ENCODE data around the gene SMCHD1. TPM values are rescaled to one million over a fixed set of nuclear protein-coding genes. Genes with fewer than 3 reads are reported as not detected.
A peak's percentile ranks its signal among the peaks of the same experiment; 100 is the strongest.

The SMCHD1 gene
- 100 to 1,000 TPM; 195 to 215 TPM for total RNA-seq

DNA sequence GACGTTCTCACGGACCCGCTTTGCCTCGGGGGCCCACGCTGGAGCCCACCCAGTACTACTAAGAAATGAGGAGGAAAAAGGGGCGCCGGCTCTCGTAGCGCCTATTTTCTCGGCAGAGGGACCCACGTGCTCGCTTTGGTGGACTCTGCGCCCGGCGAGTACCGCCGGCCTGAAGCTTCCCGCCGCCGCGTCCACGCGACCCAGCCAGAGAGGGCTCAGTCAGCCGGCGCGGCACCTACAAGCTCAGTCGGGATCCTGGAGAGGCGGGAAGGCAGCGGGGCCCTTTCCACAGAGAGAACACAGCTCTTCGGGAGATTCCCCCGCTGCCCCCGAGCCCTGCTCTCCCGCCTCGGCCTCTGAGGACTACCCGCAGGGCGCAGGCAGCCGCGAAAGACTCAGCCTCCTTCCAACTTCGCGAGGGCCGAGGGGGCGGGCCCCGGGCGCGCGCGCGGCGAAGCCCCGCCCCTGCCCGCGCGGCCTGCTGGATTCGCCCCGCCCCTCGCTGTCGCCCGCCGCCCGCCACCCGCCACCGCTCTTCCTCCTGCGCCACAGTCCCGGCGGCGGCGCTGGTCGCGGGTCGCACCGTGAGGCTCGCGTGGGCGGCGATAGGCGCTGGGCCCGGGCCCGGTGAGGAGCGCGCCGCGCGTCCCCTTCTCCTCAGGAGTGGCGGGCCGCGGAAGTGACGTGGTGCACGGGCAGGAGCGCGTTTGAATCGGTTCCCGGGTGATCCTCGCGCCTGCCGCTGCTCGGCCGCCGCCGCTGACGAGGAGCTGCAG is at the start of gene SMCHD1:
Gene SMCHD1 (plus strand): TSS at position 549 of the 776 bp plus-strand sequence. CDS start 350 bp downstream, outside the sequence.
- Mint-ChIP-seq H3K4me3 (peak within 1 kb of the TSS; percentile 85), H3K36me3 (ENCODE audit: low read depth) (peaks cover 37% of the 10 kb centered on the region), H3K27me3 (no peaks in the 10 kb centered on the region), H3K27ac (peak within 1 kb of the TSS; percentile 97), H3K4me1 (peaks cover 47% of the 10 kb centered on the region), H3K9me3 (no peaks in the 10 kb centered on the region)
- peak; percentile 87 for DNase-seq
- ChIA-PET CTCF (interaction anchor here (0.6 to 1.7 kb wide), 5 partner anchors 16 to 97 kb away, joined by 3 to 5 read pairs (median 3); no protein-coding TSS in a partner anchor), POLR2A (interaction anchor here (0.8 to 1.1 kb wide), 3 partner anchors 9 to 83 kb away, joined by 3 to 5 read pairs (median 4); no protein-coding TSS in a partner anchor)

DNA sequence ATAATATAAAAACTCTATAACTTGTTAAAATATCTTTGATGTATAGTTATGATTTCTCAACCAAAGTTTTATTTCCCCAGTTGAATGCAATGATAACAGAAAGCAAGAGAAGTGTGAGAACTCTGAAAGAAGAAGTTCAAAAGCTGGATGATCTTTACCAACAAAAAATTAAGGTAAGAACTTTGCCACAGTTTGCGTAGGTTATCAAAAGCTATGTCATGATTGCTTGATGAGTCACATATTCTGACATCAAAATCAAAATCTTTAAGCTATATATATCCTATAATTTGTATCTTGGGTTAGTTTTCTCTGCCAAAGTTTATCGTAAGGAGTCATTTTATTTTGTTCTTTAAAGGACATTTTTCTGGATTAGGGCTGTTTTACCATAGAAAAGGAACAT is 49.2 kb upstream of the SMCHD1 start:
- Mint-ChIP-seq H3K4me1 (peaks cover 55% of the 10 kb centered on the region), H3K9me3 (no peaks in the 10 kb centered on the region), H3K4me3 (peak overlapping the region; percentile 61), H3K27ac (peak overlapping the region; percentile 89), H3K36me3 (ENCODE audit: low read depth) (peaks cover 75% of the 10 kb centered on the region), H3K27me3 (no peaks in the 10 kb centered on the region)
- DNase-seq = no peak
- POLR2A ChIA-PET = no interaction called here
- CTCF ChIA-PET = interaction anchor here (0.9 to 1.8 kb wide), 5 partner anchors 20 to 147 kb away, joined by 3 to 5 read pairs (median 4); no protein-coding TSS in a partner anchor

DNA sequence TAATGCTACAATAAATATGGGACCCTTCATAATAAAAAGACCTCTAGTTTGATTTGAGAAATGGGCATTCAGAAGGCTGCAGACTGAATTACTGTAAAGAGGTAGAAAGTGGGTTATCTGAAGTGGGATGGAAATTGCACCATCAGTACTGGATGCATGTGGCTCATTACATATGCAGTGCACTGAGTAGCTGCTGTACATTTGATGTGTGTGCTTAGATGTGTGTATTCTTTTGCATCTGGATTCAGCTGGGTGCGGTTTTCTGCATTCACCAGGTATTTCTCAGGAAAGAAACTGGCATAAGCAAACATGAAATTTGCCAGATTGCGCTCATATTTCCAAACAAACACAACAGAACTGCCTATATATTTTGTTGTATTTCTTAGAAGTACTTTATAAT is 45.9 kb upstream of the SMCHD1 start:
- POLR2A ChIA-PET = no interaction called here
- Mint-ChIP-seq H3K4me1 (peaks cover 37% of the 10 kb centered on the region), H3K27ac (peak overlapping the region; percentile 17), H3K9me3 (no peaks in the 10 kb centered on the region), H3K27me3 (no peaks in the 10 kb centered on the region), H3K4me3 (no peak overlapping the region), H3K36me3 (ENCODE audit: low read depth) (peaks cover 74% of the 10 kb centered on the region)
- no peak for DNase-seq
- CTCF ChIA-PET = interaction anchor here (0.8 kb wide), 1 partner anchor 16 kb away, joined by 3 read pairs; no protein-coding TSS in a partner anchor

DNA sequence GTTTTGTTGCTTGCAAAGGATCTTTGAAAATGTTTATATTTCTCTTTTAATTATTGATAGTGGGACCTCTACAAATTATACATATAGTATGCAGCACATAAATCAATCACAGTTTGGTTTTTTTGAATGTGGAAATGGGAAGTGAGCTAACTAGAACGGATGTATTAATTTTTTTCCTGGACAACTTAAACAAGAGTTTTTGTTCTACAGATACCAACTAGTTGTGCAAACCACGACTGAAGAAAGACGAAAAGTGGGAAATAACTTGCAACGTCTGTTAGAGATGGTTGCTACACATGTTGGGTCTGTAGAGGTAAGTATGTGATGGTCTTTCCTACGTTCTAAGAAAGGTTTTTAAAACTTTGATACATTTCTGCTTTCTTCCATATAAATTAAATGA is 45.0 kb upstream of the SMCHD1 start:
- no peaks in the 10 kb centered on the region for H3K9me3 Mint-ChIP-seq
- peaks cover 27% of the 10 kb centered on the region for H3K4me1 Mint-ChIP-seq
- no peaks in the 10 kb centered on the region for H3K27me3 Mint-ChIP-seq
- POLR2A ChIA-PET = no interaction called here
- no peak for DNase-seq
- H3K27ac Mint-ChIP-seq = no peak overlapping the region
- H3K36me3 Mint-ChIP-seq (ENCODE audit: low read depth) = peaks cover 75% of the 10 kb centered on the region
- CTCF ChIA-PET = no interaction called here
- no peak overlapping the region for H3K4me3 Mint-ChIP-seq

DNA sequence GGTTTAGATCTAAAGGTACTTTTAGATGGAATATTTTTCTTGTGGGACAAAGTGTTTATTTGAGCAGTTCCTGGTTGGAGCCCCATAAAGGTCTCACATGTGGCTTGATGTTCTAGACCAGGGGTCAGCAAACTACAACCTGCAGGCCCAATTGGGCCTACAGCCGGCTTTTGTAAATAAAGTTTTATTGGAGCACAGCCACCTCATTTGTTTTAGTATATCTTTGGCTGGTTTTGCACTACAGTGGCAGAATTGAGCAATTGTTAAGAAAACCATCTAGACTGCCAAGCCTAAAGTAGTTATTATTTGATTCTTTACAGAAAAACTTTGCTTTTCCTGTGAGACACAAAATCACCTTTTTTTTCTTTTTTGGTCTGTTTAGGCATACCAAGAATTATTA is 42.5 kb upstream of the SMCHD1 start:
- ChIA-PET POLR2A (no interaction called here), CTCF (interaction anchor here (0.9 to 1.0 kb wide), 2 partner anchors 10 to 12 kb away, joined by 3 read pairs; no protein-coding TSS in a partner anchor)
- peaks cover 77% of the 10 kb centered on the region for H3K36me3 Mint-ChIP-seq (ENCODE audit: low read depth)

DNA sequence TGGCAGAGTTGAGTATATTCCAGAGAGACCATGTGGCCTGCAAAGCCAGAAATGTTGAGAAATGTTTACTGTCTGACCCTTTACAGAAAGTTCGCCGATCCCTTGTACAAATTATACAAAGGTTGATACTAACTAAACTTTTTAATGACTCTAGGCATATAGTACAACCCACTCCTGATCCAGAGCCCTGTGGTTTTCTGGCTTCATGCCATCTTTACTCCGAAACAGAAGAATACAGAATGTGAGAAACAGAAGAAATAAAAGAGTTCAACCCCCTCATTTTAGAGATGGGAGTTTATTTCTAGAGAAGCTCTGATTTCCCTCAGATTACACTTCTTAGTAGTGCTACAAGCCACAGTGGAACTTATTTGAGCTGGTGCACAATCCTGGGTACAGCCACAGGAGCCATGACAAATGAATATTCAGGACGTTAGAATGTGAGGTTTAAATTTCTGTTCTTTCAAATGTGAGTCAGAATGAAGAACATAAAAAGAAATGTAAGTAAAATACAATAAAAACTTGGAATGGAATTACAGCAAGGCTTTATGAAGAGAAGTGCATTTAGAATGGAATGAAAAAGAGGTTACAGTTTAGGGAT is 38.0 kb upstream of the SMCHD1 start:
- Mint-ChIP-seq H3K9me3 (no peaks in the 10 kb centered on the region), H3K4me3 (no peak overlapping the region), H3K4me1 (peaks cover 1% of the 10 kb centered on the region), H3K27ac (peak overlapping the region; percentile 25), H3K27me3 (no peaks in the 10 kb centered on the region), H3K36me3 (ENCODE audit: low read depth) (peaks cover 45% of the 10 kb centered on the region)
- ChIA-PET POLR2A (no interaction called here), CTCF (interaction anchor here (1.1 kb wide), 1 partner anchor 10 kb away, joined by 3 read pairs; no protein-coding TSS in a partner anchor)
- no peak for DNase-seq

More for the DNA sequence above, 42.5 kb upstream of the SMCHD1 start:
- H3K9me3 Mint-ChIP-seq = no peaks in the 10 kb centered on the region
- no peak overlapping the region for H3K4me3 Mint-ChIP-seq
- no peak overlapping the region for H3K27ac Mint-ChIP-seq
- H3K4me1 Mint-ChIP-seq = peaks cover 13% of the 10 kb centered on the region
- no peak for DNase-seq
- H3K27me3 Mint-ChIP-seq = no peaks in the 10 kb centered on the region

DNA sequence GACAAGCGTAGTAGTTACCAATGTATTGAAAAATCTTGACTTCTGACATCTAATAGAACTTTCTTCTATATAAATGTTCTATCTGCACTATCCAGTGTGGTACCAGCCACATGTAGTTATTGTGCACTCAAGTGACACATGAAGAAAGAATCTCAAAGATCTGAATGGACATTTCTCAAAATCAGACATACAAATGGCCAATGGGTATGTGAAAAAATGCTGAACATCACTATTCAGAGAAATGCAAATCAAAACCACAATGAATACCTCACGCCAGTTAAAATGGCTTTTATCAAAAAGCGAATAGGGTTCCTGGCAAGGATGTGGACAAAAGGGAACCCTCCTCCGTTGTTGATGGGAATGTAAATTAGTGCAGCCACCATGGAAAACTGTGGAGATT is 37.5 kb upstream of the SMCHD1 start:
- H3K9me3 Mint-ChIP-seq = no peaks in the 10 kb centered on the region
- H3K27me3 Mint-ChIP-seq = no peaks in the 10 kb centered on the region
- ChIA-PET CTCF (interaction anchor here (1.1 kb wide), 1 partner anchor 11 kb away, joined by 3 read pairs; no protein-coding TSS in a partner anchor), POLR2A (no interaction called here)
- no peaks in the 10 kb centered on the region for H3K4me1 Mint-ChIP-seq
- H3K36me3 Mint-ChIP-seq (ENCODE audit: low read depth) = peaks cover 40% of the 10 kb centered on the region
- H3K4me3 Mint-ChIP-seq = no peak overlapping the region
- H3K27ac Mint-ChIP-seq = no peak overlapping the region
- DNase-seq = no peak

DNA sequence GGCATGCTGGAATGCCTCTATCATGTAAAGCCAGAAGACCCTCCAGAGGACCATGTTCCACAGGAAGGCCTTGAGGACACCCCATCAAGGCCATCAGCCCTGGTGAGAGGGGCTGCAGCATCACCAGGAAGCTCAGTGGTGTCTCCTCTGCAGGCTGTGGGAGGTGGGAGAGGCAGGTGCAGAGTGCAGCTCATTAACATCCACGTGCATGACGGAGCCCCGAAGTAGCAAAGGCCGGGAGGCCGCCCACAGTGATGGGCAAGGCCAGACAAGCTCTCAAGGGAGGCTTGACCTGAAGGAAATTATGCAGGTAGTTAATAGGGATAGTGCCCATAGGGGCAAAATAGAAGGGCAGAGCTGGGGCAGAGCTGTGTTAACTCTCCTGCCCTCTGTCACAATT is 30.3 kb upstream of the SMCHD1 start:
- CTCF ChIA-PET = interaction anchor here (0.7 to 1.5 kb wide), 7 partner anchors 9 to 26 kb away, joined by 3 to 5 read pairs (median 3); no protein-coding TSS in a partner anchor
- POLR2A ChIA-PET = no interaction called here
- no peak overlapping the region for H3K4me3 Mint-ChIP-seq
- H3K27ac Mint-ChIP-seq = peak overlapping the region; percentile 11
- no peaks in the 10 kb centered on the region for H3K27me3 Mint-ChIP-seq
- DNase-seq = no peak
- peaks cover 3% of the 10 kb centered on the region for H3K36me3 Mint-ChIP-seq (ENCODE audit: low read depth)
- peaks cover 22% of the 10 kb centered on the region for H3K4me1 Mint-ChIP-seq
- peaks cover 11% of the 10 kb centered on the region for H3K9me3 Mint-ChIP-seq

DNA sequence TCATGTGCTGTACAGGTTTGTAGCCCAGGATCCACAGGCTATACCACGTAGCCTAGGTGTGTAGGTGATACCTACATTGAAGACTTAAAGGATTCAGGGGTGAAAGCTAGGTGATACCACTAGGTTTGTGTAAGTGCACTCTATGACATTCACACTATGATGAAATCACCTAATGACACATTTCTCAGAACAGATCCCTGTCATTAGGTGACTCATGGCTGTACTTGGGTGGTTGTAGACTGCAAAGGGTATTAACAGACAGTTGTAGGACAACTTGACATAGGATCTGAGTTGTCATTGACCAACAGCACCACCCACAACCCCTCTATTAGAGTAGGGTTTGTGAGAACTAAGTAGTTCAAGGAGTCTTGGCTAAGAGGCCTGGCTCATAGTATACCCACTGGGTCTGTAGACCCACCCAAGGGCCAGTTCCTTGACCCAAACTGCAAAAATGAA is 27.7 kb upstream of the SMCHD1 start:
- H3K36me3 Mint-ChIP-seq (ENCODE audit: low read depth) = peaks cover 19% of the 10 kb centered on the region
- DNase-seq = no peak
- H3K9me3 Mint-ChIP-seq = peaks cover 28% of the 10 kb centered on the region
- no peaks in the 10 kb centered on the region for H3K27me3 Mint-ChIP-seq
- ChIA-PET CTCF (interaction anchor here (0.6 to 1.7 kb wide), 4 partner anchors 13 to 83 kb away, joined by 3 to 6 read pairs (median 3); no protein-coding TSS in a partner anchor), POLR2A (interaction anchor here (0.6 to 1.4 kb wide), 2 partner anchors 9 to 52 kb away, joined by 3 to 14 read pairs; no protein-coding TSS in a partner anchor)
- H3K27ac Mint-ChIP-seq = no peak overlapping the region
- peaks cover 27% of the 10 kb centered on the region for H3K4me1 Mint-ChIP-seq
- no peak overlapping the region for H3K4me3 Mint-ChIP-seq

DNA sequence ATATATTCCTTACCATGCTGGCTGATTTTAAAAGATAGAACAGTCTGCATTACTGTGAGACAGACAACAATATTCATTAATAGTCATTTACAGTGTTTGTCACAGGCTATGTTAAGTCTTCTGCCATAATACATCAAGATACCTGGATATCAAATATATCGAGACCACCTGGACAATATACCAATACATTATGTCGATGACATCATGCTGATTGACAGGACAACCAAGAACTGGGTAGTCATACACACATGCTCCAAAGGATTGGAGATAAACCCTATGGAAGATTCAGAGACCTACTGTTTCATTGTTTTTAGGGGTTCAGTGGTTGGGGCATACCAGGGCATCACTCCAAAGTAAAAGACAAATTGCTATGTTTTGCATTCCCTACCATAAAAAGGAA is 26.5 kb upstream of the SMCHD1 start:
- peaks cover 34% of the 10 kb centered on the region for H3K9me3 Mint-ChIP-seq
- no peak overlapping the region for H3K4me3 Mint-ChIP-seq
- no peaks in the 10 kb centered on the region for H3K27me3 Mint-ChIP-seq
- DNase-seq = no peak
- POLR2A ChIA-PET = no interaction called here
- H3K36me3 Mint-ChIP-seq (ENCODE audit: low read depth) = peaks cover 29% of the 10 kb centered on the region
- no peak overlapping the region for H3K27ac Mint-ChIP-seq
- peaks cover 31% of the 10 kb centered on the region for H3K4me1 Mint-ChIP-seq
- CTCF ChIA-PET = interaction anchor here (0.9 to 1.0 kb wide), 2 partner anchors 23 to 87 kb away, joined by 3 read pairs; no protein-coding TSS in a partner anchor

DNA sequence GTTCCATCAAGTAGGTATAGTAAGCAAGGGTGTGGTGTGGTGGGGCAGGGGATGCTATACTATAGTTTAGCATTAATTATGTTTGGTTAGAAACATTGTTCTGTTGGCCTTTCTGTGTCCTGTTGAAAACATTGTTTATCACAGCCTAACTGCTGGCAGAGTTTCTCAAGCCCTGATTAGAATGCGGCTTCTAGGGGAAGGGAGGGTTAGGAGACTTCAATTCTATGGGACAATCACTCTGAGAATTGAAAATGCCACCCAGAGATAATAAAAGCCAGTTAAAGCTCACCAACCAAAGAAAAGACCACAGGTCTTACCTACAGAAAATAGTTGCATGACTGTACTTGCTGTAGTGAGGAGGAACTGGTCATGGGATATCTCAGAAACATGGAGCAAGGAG is 19.9 kb upstream of the SMCHD1 start:
- no peaks in the 10 kb centered on the region for H3K27me3 Mint-ChIP-seq
- peaks cover 63% of the 10 kb centered on the region for H3K36me3 Mint-ChIP-seq (ENCODE audit: low read depth)
- peaks cover 74% of the 10 kb centered on the region for H3K4me1 Mint-ChIP-seq
- ChIA-PET POLR2A (no interaction called here), CTCF (no interaction called here)
- peaks cover 43% of the 10 kb centered on the region for H3K9me3 Mint-ChIP-seq
- peak overlapping the region; percentile 100 for H3K27ac Mint-ChIP-seq
- no peak for DNase-seq
- H3K4me3 Mint-ChIP-seq = no peak overlapping the region

DNA sequence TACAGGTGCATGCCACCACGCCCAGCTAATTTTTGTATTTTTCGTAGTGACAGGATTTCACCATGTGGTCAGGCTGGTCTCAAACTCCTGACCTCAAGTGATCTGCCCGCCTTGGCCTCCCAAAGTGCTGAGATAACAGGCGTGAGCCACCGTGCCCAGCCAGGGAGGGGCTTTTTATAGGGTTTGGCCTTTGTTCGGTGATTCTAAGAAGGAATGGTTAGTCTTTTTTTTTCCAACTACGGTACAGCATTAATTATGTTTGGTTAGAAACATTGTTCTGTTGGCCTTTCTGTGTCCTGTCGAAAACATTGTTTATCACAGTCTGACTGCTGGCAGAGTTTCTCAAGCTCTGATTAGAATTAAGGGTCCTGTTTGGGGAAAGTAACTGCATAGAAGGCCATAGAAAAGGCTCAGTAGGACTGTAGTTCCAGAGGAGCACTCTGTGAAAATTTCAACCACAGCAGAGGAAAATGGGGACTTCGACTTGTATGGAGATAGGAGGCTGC is 19.3 kb upstream of the SMCHD1 start:
- Mint-ChIP-seq H3K27me3 (no peaks in the 10 kb centered on the region), H3K9me3 (peaks cover 43% of the 10 kb centered on the region), H3K4me3 (peak overlapping the region; percentile 69), H3K36me3 (ENCODE audit: low read depth) (peaks cover 61% of the 10 kb centered on the region), H3K27ac (peak overlapping the region; percentile 100), H3K4me1 (peaks cover 79% of the 10 kb centered on the region)
- ChIA-PET POLR2A (interaction anchor here (1.4 kb wide), 1 partner anchor 9 kb away, joined by 14 read pairs; no protein-coding TSS in a partner anchor), CTCF (interaction anchor here (0.7 to 1.2 kb wide), 3 partner anchors 12 to 1930 kb away, joined by 3 to 5 read pairs (median 4); no protein-coding TSS in a partner anchor)
- DNase-seq = no peak
